PC-9 (cell line): Measurements from ENCODE around the gene STOML1.

Source experiments
- EZH2 ChIP-seq: fragments of 200-600 bp; sonication (generic); IDR thresholded peaks from 2 replicates; pipeline ENCODE4 v1.8.0; 2017; ENCODE audit warnings: antibody characterized with exemption, low read depth
- TF ChIP-seq, protein P1 (sequence below): fragments of 200-600 bp; sonication (generic); conservative IDR thresholded peaks from 2 replicates; pipeline ENCODE4 v1.6.1; 2017; ENCODE audit warnings: mixed run types, antibody characterized with exemption, mild to moderate bottlenecking, moderate library complexity

DNA sequence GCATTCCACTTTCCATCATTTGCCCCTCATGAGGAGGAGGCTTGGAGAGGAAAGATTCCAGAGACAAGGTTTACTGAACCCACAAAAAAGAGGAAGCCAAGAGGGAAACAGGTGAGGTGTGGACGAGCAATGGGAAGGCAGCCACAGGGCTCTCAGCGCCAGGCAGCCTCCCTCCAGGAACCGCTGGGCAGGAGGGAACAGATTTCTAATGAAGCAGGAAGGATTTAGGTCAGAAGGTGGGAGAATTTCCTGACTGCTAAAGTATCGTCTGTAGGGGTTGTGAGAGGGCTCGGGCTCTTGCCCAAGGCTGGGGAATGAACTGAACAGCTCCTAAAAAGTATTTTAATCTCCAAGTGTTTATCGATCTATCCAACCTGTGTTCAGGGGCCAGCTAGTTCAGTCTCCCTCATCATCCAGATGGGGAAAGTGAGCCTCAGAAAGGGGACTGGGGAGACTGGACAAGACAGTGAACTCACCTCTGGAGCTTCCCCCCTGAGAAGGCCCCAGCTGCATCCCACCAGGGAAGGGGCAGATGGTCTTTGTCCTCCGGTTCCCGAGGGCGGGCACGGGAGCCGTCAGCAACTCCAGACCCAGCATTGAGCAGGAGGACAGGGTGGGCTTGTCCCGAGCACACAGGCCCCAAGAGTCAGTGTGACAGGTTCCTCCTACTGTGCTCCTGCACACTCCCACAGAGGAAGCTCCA lies 55.4 kb downstream of the STOML1 start:
- TF ChIP-seq, protein P1, sequence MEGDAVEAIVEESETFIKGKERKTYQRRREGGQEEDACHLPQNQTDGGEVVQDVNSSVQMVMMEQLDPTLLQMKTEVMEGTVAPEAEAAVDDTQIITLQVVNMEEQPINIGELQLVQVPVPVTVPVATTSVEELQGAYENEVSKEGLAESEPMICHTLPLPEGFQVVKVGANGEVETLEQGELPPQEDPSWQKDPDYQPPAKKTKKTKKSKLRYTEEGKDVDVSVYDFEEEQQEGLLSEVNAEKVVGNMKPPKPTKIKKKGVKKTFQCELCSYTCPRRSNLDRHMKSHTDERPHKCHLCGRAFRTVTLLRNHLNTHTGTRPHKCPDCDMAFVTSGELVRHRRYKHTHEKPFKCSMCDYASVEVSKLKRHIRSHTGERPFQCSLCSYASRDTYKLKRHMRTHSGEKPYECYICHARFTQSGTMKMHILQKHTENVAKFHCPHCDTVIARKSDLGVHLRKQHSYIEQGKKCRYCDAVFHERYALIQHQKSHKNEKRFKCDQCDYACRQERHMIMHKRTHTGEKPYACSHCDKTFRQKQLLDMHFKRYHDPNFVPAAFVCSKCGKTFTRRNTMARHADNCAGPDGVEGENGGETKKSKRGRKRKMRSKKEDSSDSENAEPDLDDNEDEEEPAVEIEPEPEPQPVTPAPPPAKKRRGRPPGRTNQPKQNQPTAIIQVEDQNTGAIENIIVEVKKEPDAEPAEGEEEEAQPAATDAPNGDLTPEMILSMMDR, result no peak
- no peak for TF ChIP-seq EZH2
